ENCODE data around the gene MEIKIN. TPM values are rescaled to one million over a fixed set of nuclear protein-coding genes. Genes with fewer than 3 reads are reported as not detected.

The MEIKIN gene
- total and polyA plus RNA-seq, 4 donors: 0.17 to 1.9 (median 0.73) TPM

- DNase-seq (ENCODE audit: low read depth in 4 of 6, low spot score in 6 of 6): no peak
- Histone ChIP-seq H3K27ac (ENCODE audit: low read depth, low read length) (no peak overlapping the region), H3K36me3 (ENCODE audit: control insufficient read depth, insufficient read depth, low read length) (no peaks in the 10 kb centered on the region), H3K27me3 (ENCODE audit: control insufficient read depth, insufficient read depth, low read length) (no peaks in the 10 kb centered on the region), H3K4me1 (ENCODE audit: control insufficient read depth, insufficient read depth, low read length) (no peaks in the 10 kb centered on the region), H3K9me3 (ENCODE audit: control insufficient read depth, insufficient read depth, low read length) (no peaks in the 10 kb centered on the region), H3K4me3 (ENCODE audit: low read depth, low read length) (no peak overlapping the region)
- WGBS (ENCODE audit: insufficient coverage): 100% methylated on average over 1 of the region's 1 CpG
Measured at GRCh38 chr5:131769336-131769735, 176.1 kb downstream of the MEIKIN start.

DNA sequence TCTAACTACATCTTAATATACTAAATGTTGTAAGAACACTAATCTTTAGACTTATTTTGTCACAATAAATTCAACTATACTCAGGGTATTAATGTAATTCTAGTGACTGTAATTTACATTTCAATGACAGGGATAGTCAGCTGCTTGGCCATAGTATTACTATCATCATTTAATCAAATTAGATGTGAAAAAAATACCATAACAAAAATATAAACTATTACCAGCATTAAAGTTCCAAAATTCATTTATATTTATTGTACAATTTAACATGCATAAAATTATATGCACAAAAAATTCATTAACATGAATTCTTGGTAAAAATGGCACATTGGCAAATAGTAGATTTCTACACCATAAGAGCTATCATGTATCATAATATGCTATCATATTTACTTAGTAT lies 177.6 kb downstream of the MEIKIN start:
- Histone ChIP-seq H3K4me1 (ENCODE audit: control insufficient read depth, insufficient read depth, low read length) (no peaks in the 10 kb centered on the region), H3K4me3 (ENCODE audit: low read depth, low read length) (no peak overlapping the region), H3K9me3 (ENCODE audit: control insufficient read depth, insufficient read depth, low read length) (no peaks in the 10 kb centered on the region), H3K27ac (ENCODE audit: low read depth, low read length) (no peak overlapping the region), H3K27me3 (ENCODE audit: control insufficient read depth, insufficient read depth, low read length) (no peaks in the 10 kb centered on the region), H3K36me3 (ENCODE audit: control insufficient read depth, insufficient read depth, low read length) (no peaks in the 10 kb centered on the region)
- no peak for DNase-seq (ENCODE audit: low read depth in 4 of 6, low spot score in 6 of 6)

DNA sequence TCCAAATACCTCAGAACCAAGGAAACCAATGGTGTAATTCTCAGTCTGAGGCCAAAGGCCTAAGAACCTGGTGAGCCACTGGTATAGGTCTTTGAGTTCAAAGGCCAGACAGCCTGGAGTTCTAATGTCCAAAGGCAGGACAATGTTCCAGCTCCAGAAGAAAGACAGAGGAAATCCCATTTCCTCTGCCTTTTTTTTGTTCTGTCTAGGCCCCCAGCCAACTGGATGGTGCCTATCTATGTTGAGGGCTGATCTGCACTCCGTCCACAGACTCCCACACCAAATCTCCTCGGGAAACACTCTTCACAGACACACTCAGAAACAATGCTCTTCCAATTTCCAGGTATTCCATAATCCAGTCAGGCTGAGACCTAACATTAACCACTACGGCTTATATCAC lies 178.8 kb downstream of the MEIKIN start:
- no peaks in the 10 kb centered on the region for H3K36me3 ChIP-seq (ENCODE audit: control insufficient read depth, insufficient read depth, low read length)
- no peaks in the 10 kb centered on the region for H3K27me3 ChIP-seq (ENCODE audit: control insufficient read depth, insufficient read depth, low read length)
- no peaks in the 10 kb centered on the region for H3K9me3 ChIP-seq (ENCODE audit: control insufficient read depth, insufficient read depth, low read length)
- DNase-seq (ENCODE audit: low read depth in 4 of 6, low spot score in 6 of 6): no peak
- H3K27ac ChIP-seq (ENCODE audit: low read depth, low read length): no peak overlapping the region
- no peaks in the 10 kb centered on the region for H3K4me1 ChIP-seq (ENCODE audit: control insufficient read depth, insufficient read depth, low read length)
- WGBS (ENCODE audit: insufficient coverage): 77% methylated on average over 3 of the region's 3 CpGs
- no peak overlapping the region for H3K4me3 ChIP-seq (ENCODE audit: low read depth, low read length)

GRCh38 chr5:131765261-131765660 lies 180.2 kb downstream of the MEIKIN start:
- DNase-seq (ENCODE audit: low read depth in 4 of 6, low spot score in 6 of 6): no peak
- Histone ChIP-seq H3K27ac (ENCODE audit: low read depth, low read length) (no peak overlapping the region), H3K9me3 (ENCODE audit: control insufficient read depth, insufficient read depth, low read length) (no peaks in the 10 kb centered on the region), H3K4me3 (ENCODE audit: low read depth, low read length) (no peak overlapping the region), H3K27me3 (ENCODE audit: control insufficient read depth, insufficient read depth, low read length) (no peaks in the 10 kb centered on the region), H3K4me1 (ENCODE audit: control insufficient read depth, insufficient read depth, low read length) (no peaks in the 10 kb centered on the region), H3K36me3 (ENCODE audit: control insufficient read depth, insufficient read depth, low read length) (no peaks in the 10 kb centered on the region)
- no CpG with 5 or more reads among the region's 1 CpG for WGBS (ENCODE audit: insufficient coverage)

GRCh38 chr5:131763968-131764367 lies 181.5 kb downstream of the MEIKIN start:
- no peak overlapping the region for H3K27ac ChIP-seq (ENCODE audit: low read depth, low read length)
- no peaks in the 10 kb centered on the region for H3K9me3 ChIP-seq (ENCODE audit: control insufficient read depth, insufficient read depth, low read length)
- H3K4me3 ChIP-seq (ENCODE audit: low read depth, low read length): no peak overlapping the region
- 100% methylated on average over 3 of the region's 3 CpGs for WGBS (ENCODE audit: insufficient coverage)
- H3K36me3 ChIP-seq (ENCODE audit: control insufficient read depth, insufficient read depth, low read length): no peaks in the 10 kb centered on the region
- H3K4me1 ChIP-seq (ENCODE audit: control insufficient read depth, insufficient read depth, low read length): no peaks in the 10 kb centered on the region
- DNase-seq (ENCODE audit: low read depth in 4 of 6, low spot score in 6 of 6): no peak
- H3K27me3 ChIP-seq (ENCODE audit: control insufficient read depth, insufficient read depth, low read length): no peaks in the 10 kb centered on the region

DNA sequence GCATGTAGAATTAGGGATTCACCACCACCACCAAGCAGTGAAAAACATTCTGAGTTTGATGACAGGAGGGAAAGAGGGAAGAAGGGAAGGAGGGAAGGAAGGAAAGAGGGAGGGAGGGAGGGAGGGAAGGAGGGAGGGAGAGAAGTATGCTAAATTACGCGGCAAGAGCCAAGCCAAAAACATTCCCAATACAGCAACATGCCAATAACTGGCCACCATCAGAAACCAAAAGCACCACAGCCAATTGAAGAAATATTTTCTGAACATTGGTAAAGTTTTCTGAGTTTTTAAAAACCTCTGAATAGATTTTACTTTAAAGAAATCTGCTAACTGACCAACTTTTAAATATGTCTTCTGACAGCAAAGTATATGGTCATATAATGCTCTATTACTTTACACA lies 184.7 kb downstream of the MEIKIN start:
- no CpG with 5 or more reads among the region's 2 CpGs for WGBS (ENCODE audit: insufficient coverage)
- Histone ChIP-seq H3K27ac (ENCODE audit: low read depth, low read length) (no peak overlapping the region), H3K27me3 (ENCODE audit: control insufficient read depth, insufficient read depth, low read length) (no peaks in the 10 kb centered on the region), H3K4me1 (ENCODE audit: control insufficient read depth, insufficient read depth, low read length) (no peaks in the 10 kb centered on the region), H3K36me3 (ENCODE audit: control insufficient read depth, insufficient read depth, low read length) (no peaks in the 10 kb centered on the region), H3K4me3 (ENCODE audit: low read depth, low read length) (no peak overlapping the region), H3K9me3 (ENCODE audit: control insufficient read depth, insufficient read depth, low read length) (no peaks in the 10 kb centered on the region)
- DNase-seq (ENCODE audit: low read depth in 4 of 6, low spot score in 6 of 6): no peak

DNA sequence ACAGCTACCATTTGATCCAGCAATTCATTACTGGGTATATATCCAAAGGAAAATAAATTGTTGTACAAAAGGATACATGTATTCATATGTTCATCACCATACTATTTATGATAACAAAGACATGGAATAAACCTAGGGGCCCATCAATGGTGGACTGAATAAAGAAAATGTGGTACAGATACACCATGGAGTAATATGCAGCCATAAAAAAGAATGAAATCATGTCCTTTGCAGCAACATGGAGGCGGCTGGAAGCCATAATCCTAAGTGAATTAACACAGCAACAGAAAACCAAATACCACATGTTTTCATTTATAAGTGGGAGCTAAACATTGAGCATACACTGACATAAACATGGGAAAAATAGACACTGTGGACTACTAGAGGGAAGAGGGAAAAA lies 185.8 kb downstream of the MEIKIN start:
- DNase-seq (ENCODE audit: low read depth in 4 of 6, low spot score in 6 of 6): no peak
- Histone ChIP-seq H3K9me3 (ENCODE audit: control insufficient read depth, insufficient read depth, low read length) (no peaks in the 10 kb centered on the region), H3K4me1 (ENCODE audit: control insufficient read depth, insufficient read depth, low read length) (no peaks in the 10 kb centered on the region), H3K27ac (ENCODE audit: low read depth, low read length) (no peak overlapping the region), H3K27me3 (ENCODE audit: control insufficient read depth, insufficient read depth, low read length) (no peaks in the 10 kb centered on the region), H3K36me3 (ENCODE audit: control insufficient read depth, insufficient read depth, low read length) (no peaks in the 10 kb centered on the region), H3K4me3 (ENCODE audit: low read depth, low read length) (no peak overlapping the region)
- no CpG with 5 or more reads among the region's 1 CpG for WGBS (ENCODE audit: insufficient coverage)

GRCh38 chr5:131758520-131758900 lies 187.0 kb downstream of the MEIKIN start:
- no peaks in the 10 kb centered on the region for H3K9me3 ChIP-seq (ENCODE audit: control insufficient read depth, insufficient read depth, low read length)
- H3K4me3 ChIP-seq (ENCODE audit: low read depth, low read length): no peak overlapping the region
- H3K27me3 ChIP-seq (ENCODE audit: control insufficient read depth, insufficient read depth, low read length): no peaks in the 10 kb centered on the region
- no peak for DNase-seq (ENCODE audit: low read depth in 4 of 6, low spot score in 6 of 6)
- no CpG with 5 or more reads among the region's 3 CpGs for WGBS (ENCODE audit: insufficient coverage)
- H3K4me1 ChIP-seq (ENCODE audit: control insufficient read depth, insufficient read depth, low read length): no peaks in the 10 kb centered on the region
- no peak overlapping the region for H3K27ac ChIP-seq (ENCODE audit: low read depth, low read length)
- H3K36me3 ChIP-seq (ENCODE audit: control insufficient read depth, insufficient read depth, low read length): no peaks in the 10 kb centered on the region

- H3K36me3 ChIP-seq (ENCODE audit: control insufficient read depth, insufficient read depth, low read length): no peaks in the 10 kb centered on the region
- WGBS (ENCODE audit: insufficient coverage): no CpG with 5 or more reads among the region's 1 CpG
- H3K4me3 ChIP-seq (ENCODE audit: low read depth, low read length): no peak overlapping the region
- H3K27me3 ChIP-seq (ENCODE audit: control insufficient read depth, insufficient read depth, low read length): no peaks in the 10 kb centered on the region
- H3K9me3 ChIP-seq (ENCODE audit: control insufficient read depth, insufficient read depth, low read length): no peaks in the 10 kb centered on the region
- no peaks in the 10 kb centered on the region for H3K4me1 ChIP-seq (ENCODE audit: control insufficient read depth, insufficient read depth, low read length)
- DNase-seq (ENCODE audit: low read depth in 4 of 6, low spot score in 6 of 6): no peak
- H3K27ac ChIP-seq (ENCODE audit: low read depth, low read length): no peak overlapping the region
Measured at GRCh38 chr5:131757830-131758519, 187.5 kb downstream of the MEIKIN start.

Data from spinal cord (tissue), 10 donors.